ENCODE measurements around the gene LSM12. TPM values are rescaled to one million over a fixed set of nuclear protein-coding genes. Genes with fewer than 3 reads are reported as not detected.

The LSM12 gene
- polyA plus RNA-seq, 3 donors, result 24.7 to 65.8 (median 64.4) TPM

DNA sequence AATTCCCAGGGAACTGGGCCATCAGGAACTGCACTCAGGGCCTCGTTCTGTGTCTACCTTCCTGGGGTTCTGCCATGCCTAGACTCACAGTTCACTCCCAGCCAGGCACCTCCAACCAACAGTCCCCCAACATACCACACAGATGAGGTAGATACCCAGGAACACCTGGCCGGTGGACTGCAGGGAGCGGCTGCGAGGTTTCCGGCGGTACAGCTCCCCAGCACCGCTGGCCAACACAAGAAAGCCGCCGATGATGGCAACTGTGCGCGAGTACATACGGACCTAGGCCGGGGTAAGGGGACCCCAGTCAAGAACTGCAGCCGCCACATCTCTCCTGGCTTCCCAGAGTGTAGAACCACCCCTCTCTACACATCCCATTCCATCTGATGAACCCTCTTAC lies 53.6 kb downstream of the LSM12 start:
- Mint-ChIP-seq H3K4me1 (peaks cover 32% of the 10 kb centered on the region), H3K36me3 (peaks cover 28 to 33% of the 10 kb centered on the region in 2 donors), H3K4me3 (no peak overlapping the region), H3K9me3 (no peaks in the 10 kb centered on the region), H3K27ac (no peak overlapping the region), H3K27me3 (ENCODE audit: low read depth in 3 of 3) (peaks cover 2 to 4% (median 2%) of the 10 kb centered on the region in 3 donors)
- DNase-seq, result no peak
- Histone ChIP-seq H3K9me3 (replicated peaks in 1 of 2; ENCODE audit: control insufficient read depth in 1 of 2, insufficient read depth in 1 of 2, low read length in 2 of 2) (no peaks in the 10 kb centered on the region), H3K27me3 (ENCODE audit: control insufficient read depth in 2 of 2, insufficient read depth in 2 of 2, low read length in 2 of 2) (no peaks in the 10 kb centered on the region), H3K79me2 (ENCODE audit: insufficient read depth, low read length) (peaks cover 14% of the 10 kb centered on the region), H3K4me2 (replicated peaks; ENCODE audit: extremely low read depth, low read length, poor library complexity, severe bottlenecking) (no peak overlapping the region), H3K27ac (ENCODE audit: low read depth in 1 of 2, low read length in 2 of 2) (no peak overlapping the region), H2AFZ (ENCODE audit: insufficient read depth, low read depth, low read length, poor library complexity, severe bottlenecking) (no peak overlapping the region), H4K20me1 (ENCODE audit: insufficient read depth, low read length) (peaks cover 5% of the 10 kb centered on the region), H3K4me1 (ENCODE audit: control insufficient read depth in 1 of 2, insufficient read depth in 2 of 2, low read length in 2 of 2) (peaks cover 21 to 28% of the 10 kb centered on the region in 2 donors), H3K9ac (ENCODE audit: insufficient read depth, low read length, poor library complexity, severe bottlenecking) (no peak overlapping the region), H3K4me3 (replicated peaks in 1 of 3; ENCODE audit: low read depth in 2 of 3, low read length in 3 of 3) (no peak overlapping the region), H3K36me3 (replicated peaks in 1 of 2; ENCODE audit: control insufficient read depth in 1 of 2, insufficient read depth in 2 of 2, low read length in 2 of 2) (peaks cover 12 to 32% of the 10 kb centered on the region in 2 donors)
- intact Hi-C loops (cut with micrococcal nuclease), result no loop called here
- WGBS (ENCODE audit: insufficient coverage), result 99% methylated on average over 14 of the region's 14 CpGs
- TF ChIP-seq, protein P1, sequence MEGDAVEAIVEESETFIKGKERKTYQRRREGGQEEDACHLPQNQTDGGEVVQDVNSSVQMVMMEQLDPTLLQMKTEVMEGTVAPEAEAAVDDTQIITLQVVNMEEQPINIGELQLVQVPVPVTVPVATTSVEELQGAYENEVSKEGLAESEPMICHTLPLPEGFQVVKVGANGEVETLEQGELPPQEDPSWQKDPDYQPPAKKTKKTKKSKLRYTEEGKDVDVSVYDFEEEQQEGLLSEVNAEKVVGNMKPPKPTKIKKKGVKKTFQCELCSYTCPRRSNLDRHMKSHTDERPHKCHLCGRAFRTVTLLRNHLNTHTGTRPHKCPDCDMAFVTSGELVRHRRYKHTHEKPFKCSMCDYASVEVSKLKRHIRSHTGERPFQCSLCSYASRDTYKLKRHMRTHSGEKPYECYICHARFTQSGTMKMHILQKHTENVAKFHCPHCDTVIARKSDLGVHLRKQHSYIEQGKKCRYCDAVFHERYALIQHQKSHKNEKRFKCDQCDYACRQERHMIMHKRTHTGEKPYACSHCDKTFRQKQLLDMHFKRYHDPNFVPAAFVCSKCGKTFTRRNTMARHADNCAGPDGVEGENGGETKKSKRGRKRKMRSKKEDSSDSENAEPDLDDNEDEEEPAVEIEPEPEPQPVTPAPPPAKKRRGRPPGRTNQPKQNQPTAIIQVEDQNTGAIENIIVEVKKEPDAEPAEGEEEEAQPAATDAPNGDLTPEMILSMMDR (IDR thresholded peaks at IDR 0.05), result no peak

DNA sequence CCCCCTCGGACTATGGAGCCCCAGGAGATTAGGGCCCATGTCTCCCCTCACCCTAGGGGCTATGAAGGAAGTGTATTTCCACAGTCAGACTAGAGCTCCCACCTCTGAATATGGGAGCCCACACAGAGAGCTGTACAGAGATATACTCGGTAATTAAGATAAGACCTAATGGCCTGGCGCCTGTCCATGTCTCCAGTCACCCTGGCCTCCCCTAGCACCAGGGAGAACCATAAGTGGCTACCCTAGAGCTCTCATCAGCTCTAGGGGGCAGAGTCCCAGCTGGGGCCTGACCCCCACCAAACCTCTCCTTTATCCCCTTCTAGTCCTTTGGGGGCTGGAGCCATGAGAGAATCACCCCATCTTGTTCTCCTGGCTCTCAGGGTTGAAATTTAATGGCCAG lies 54.1 kb downstream of the LSM12 start:
- H3K27ac ChIP-seq (ENCODE audit: low read depth in 1 of 2, low read length in 2 of 2), result no peak overlapping the region
- peaks cover 12 to 32% of the 10 kb centered on the region in 2 donors for H3K36me3 ChIP-seq (replicated peaks in 1 of 2; ENCODE audit: control insufficient read depth in 1 of 2, insufficient read depth in 2 of 2, low read length in 2 of 2)
- peaks cover 26 to 33% of the 10 kb centered on the region in 2 donors for H3K4me1 ChIP-seq (ENCODE audit: control insufficient read depth in 1 of 2, insufficient read depth in 2 of 2, low read length in 2 of 2)
- H2AFZ ChIP-seq (ENCODE audit: insufficient read depth, low read depth, low read length, poor library complexity, severe bottlenecking), result no peak overlapping the region
- Mint-ChIP-seq H3K9me3 (no peaks in the 10 kb centered on the region), H3K27me3 (ENCODE audit: low read depth in 3 of 3) (peaks cover 2 to 4% (median 2%) of the 10 kb centered on the region in 3 donors), H3K4me3 (no peak overlapping the region), H3K36me3 (peaks cover 28 to 33% of the 10 kb centered on the region in 2 donors), H3K4me1 (peaks cover 37% of the 10 kb centered on the region), H3K27ac (peak overlapping the region in 1 of 7 donors; percentile 25)
- 93% methylated on average over 2 of the region's 3 CpGs for WGBS (ENCODE audit: insufficient coverage)
- no peak overlapping the region for H3K4me2 ChIP-seq (replicated peaks; ENCODE audit: extremely low read depth, low read length, poor library complexity, severe bottlenecking)
- DNase-seq, result no peak
- H4K20me1 ChIP-seq (ENCODE audit: insufficient read depth, low read length), result peaks cover 5% of the 10 kb centered on the region
- H3K9ac ChIP-seq (ENCODE audit: insufficient read depth, low read length, poor library complexity, severe bottlenecking), result no peak overlapping the region
- H3K4me3 ChIP-seq (replicated peaks in 1 of 3; ENCODE audit: low read depth in 2 of 3, low read length in 3 of 3), result no peak overlapping the region
- H3K79me2 ChIP-seq (ENCODE audit: insufficient read depth, low read length), result peaks cover 14% of the 10 kb centered on the region
- no peaks in the 10 kb centered on the region for H3K27me3 ChIP-seq (ENCODE audit: control insufficient read depth in 2 of 2, insufficient read depth in 2 of 2, low read length in 2 of 2)
- TF ChIP-seq, protein P1 (IDR thresholded peaks at IDR 0.05), result no peak
- intact Hi-C loops (cut with micrococcal nuclease), result no loop called here
- H3K9me3 ChIP-seq (replicated peaks in 1 of 2; ENCODE audit: control insufficient read depth in 1 of 2, insufficient read depth in 1 of 2, low read length in 2 of 2), result no peaks in the 10 kb centered on the region
